ENCODE measurements around the gene STAT4.

STAT4 gene

DNA sequence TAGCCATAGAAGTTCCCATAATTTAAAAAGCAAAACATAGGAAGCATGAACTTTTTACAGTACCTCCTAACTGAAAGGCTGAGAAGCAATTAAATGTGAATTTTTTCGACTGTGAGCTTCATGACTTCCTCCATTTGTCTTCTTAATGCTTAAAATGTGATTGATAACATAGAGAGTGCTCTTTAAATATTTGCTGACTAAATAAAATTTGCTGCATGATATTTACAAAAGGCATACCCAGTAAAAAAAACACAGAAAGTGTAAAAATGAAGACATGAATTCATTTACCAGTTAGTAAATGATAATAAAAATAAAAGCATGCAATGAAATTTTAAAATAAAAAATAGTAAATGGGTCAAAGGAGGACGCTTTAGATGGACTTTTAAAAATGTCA, 21.9 kb downstream of the STAT4 start:
- DNase-seq, result no peak

DNA sequence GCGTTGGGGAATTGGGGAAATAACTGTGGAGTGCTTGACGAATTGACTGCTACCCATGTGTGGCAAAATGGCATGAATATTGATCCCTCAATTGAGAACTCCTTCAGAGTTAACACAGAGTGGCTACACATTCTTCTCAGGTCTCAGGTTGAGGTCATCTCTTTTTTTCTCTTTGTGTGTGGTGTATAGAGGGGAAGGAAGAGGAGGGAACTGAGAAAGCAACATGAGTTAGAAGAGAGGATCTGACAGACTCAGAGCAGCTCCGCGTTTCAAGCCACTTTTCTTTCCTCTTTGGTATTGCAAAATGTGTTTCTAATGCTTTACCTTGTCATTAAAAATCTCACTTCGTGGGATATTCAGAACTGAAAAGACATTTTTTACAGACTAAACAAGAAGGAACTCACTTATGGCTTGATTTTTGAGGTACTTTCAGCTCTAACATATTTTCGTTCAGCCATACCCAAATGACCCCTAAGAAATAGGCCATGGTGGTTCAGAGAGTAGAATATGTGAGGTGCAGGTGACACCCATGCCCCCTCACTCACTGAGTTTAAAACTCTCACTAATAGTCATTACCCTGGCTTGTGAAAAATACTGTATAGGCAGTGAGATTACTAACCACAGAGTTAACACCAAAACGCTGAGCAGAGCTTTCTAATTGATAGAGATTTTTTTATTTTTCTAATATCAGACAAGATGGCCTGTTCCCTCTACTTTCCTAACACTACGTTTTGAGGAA, 22.5 kb downstream of the STAT4 start:
- DNase-seq, result no peak

DNA sequence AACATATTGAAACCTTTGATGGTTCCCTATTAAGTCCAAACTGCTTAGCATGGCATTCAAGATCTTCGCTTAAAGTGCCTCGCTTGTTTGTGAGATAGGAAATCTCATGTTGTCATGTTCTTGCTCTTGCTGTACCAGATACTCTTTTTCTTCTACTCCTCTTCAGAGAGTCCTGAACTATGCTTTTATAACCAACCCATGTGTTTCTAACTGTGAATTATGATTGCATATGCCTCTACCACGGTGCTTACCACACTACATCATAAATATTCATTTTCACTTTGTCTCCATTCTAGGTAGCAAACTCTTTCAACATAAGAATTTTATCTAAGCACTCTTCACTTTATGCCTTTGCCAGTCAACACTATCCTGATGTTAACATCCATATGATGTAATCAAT, 23.6 kb downstream of the STAT4 start:
- no peak for DNase-seq

DNA sequence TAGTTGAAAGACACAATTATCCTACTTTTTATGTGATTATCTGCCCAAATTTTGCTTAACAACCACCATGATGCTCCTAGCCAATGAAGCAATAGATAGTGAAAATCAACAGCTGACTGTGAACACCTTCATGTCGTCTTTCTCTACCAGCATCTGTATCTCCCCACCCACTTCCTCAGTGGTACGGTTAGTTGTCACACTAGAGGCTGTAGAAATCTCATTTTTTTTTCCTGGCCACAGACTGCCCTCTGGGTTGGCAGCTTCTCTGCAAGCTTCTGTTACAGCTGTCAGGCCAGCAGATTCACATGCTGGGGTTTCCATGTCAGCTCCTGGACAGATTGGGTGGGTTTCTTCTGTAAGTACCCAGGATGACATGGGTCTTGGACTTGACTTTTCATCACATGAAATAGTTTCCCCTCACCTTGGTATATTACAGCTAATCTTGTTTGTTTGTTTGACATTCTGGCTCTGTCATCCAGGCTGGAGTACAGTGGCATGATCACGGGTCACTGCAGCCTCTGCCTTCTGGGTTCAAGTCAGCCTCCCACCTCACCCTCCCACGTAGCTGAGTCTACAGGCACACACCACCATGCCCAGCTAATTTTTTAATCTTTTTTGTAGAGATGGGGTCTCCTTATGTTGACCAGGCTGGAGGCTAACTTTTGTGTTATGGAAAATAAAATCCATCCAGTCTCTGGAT, 24.3 kb downstream of the STAT4 start:
- DNase-seq, result no peak

DNA sequence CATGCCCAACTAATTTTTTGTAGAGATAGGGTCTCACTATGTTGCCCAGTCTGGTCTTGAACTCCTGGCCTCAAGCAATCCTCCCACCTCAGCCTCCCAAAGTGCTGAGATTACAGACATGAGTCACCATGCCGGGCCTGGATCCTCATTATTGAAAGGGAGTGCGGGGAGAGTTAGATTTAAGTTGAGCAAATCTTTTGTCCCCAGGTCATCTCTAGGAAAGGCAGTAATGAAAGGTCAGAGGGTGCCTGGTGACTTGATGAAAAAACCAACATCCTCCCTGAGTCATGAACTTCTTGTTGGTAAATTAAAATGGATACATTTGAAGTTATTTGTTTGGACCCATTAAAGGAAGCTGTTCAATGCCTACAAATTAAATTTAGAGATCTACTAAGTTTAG, 25.1 kb downstream of the STAT4 start:
- DNase-seq, result no peak

DNA sequence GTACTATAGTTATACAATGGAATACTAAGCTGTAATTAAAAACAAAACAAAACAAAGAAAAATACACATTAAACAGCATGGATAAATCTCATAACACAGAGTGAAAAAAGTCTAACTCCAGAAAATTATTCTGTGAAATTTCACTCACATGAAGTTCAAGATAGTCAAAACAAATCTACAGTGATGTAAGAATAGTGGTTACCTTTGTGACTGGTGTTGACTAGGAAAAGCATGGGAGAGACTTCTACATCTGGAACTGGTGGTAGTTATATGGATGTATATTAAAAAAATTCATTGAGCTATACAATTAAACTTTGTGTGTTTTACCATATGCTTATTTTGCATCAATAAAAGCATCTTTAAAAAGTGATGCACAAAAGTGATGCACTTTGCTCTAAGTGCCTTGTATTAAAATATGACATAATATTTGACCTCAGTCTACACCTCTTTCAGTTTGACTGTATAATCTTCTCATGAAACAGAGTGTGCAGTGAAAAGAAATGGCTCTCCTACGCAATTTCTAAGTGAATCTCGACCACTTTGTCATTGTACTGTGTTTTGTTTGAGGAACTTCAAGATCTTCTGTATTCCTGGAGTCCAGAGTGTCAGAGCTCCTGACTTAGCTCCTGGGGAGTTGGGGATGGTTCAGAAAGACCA, 28.0 kb downstream of the STAT4 start:
- DNase-seq, result no peak

DNA sequence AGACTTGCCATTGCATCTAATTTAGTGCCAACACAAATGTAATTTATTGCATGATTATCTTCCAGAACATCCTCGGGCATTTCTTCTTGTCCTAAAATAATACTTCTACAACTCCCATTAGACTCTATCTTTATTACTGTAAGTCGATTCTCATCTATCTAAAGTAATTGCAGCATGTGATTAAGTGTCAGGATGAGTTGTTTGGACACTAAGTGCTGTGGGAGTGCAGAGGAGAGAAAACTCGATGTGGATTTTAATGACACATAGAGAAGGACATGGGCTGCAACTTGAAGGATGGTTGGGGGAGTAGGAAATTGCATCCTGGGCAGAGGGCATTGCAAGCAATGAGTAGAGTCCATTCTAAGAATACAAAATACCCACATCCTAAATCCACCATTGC, 33.5 kb downstream of the STAT4 start:
- no peak for DNase-seq

DNA sequence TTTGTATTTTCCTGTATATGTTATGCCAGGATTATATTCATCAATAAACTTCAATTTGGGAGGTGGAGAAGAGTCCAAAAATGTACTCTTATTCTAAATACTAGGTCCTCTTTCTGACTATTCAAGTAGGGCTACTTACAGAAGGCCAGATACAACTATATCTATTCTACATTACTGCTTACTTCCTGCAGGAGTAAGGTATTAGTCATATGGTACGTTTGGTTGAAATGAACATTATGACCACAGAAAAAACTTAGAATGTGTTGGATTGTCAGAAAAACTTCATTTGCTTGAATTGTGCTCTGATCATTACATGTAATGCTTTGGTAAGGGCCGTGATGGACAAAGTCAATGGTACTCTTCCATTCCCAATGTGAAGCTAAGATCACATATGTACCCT, 35.0 kb downstream of the STAT4 start:
- no peak for DNase-seq

DNA sequence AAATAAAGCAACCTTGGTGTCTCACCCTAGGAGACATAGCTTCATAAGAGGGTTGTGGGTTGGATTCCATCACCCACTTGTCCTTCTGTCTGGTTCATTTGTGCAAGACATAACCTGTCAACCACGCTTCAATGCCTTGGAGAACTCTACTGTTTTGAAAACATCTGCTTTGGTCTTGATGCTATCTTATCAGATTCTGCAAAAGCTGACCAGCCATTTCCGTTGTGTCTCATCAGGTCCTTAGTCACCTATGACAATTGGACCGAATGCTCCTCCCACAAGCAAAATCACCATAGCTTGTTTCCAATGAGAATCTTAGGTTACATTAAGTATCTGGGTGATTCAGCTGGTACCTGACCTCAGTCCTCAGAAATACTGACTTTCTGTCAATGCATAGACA, 35.4 kb downstream of the STAT4 start:
- DNase-seq, result no peak

DNA sequence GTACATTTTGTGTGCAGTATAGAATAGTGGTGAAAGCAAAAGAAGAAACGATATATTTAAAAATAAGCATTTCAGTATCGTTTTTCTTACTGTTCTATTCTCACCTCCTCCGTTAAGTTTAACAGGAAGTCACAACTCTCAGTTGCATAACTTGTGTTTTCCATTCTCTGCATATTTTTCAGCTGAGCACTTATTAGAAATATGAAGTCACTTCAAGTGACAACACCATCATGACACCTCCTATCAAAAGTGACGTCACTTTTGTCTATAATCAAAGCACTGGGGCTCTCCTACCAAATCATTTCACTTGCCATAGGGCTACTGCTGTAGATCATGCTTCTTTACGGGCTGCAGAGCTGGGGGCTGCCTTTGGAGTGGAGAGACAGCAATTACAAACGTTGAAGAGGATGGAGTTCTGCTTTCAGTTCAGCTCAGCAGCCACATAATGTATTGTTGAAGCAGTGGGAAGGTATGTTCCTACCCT, 36.3 kb downstream of the STAT4 start:
- DNase-seq, result no peak

DNA sequence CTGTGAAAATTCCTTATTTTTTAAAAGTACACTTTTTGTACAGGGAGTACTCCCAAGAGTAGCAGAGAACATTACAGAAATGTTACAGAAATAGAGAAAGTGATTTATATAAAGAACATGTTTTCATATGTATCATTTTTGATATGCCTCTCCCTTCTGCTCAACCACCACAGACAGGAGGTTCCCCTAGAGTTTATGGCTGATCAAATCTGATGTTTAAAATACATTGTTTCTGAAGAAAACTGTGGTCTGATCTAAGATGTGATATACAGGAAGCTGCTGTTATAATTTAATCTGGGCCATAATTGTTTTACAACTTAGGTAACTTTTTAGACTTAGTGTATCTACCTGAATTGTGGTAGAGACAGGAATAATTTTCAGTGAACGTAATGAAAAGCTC, 37.0 kb downstream of the STAT4 start:
- no peak for DNase-seq

DNA sequence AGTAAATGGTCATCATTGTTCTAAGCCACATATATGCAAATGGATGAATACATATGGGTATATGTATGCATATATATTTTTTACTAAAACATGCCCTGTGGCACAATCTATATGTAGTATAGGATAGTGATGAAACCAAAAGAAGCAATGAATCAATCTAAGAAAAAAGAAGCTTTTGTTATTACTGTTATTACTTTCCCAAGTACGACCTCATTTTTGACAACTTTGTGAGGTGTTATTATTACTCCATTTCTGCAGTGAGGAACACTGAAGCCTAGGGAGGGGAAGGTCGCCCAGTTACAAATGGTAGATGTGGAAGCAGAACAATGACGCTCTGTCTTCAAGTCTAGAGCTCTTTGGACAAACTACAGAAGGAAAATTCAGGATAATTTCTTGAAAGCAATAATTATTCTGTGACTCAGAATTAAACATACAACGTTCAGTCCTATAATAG, 38.3 kb downstream of the STAT4 start:
- no peak for DNase-seq

DNA sequence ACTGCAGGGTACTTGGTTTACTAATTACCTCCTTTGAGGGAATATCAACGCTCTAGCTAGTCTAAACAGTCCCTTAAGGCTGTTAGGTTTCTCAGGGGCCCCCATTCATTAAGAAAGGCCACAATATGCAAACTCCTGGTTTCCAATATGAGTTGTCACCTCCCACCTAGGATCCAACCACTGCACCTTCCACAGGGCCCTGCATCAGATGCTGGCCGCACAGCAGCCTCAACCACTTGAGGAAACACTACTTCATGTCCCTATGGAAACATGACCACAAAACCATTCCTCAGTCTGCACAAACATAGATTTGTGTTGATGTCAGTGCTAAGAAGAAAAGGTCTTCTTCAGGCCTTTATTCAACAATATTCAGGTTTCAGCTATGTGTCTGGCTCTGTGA, 40.9 kb downstream of the STAT4 start:
- no peak for DNase-seq

DNA sequence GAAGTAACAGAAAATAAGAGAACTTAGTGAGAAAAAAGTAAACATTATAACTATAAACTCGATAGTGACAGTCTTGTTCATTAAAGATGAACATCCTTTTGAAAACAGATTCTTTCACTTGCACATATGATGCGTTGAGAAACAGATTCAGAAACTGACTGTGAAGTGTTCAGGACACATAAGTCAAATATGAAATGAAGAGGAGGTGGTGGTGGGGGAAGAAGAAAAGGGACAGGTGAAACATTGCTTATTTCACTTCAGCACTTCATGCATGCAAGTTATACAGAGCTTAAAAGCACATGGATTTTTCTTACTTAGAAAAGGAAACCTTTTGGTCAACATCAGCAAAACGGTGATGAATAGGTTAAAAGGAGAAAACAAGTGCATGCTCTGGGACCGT, 42.5 kb downstream of the STAT4 start:
- no peak for DNase-seq

DNA sequence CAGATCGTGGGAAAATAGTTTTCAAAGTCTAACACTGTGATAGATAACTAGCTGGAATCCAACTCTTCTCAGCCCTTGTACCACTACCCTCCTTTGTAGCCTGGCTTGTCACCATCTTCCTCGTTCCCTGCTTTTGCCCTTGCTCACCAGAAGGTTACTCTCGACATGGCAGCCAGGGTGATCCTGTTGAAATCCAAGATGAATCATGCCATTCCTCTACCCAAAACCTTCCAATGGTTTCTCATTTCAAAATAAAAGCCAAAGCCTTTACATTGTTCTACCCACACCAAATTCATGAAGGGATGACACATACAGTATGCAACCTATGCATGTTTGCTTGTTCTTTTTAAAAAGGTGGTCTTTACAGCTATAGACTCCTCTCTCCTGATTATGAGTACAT, 45.7 kb downstream of the STAT4 start:
- no peak for DNase-seq

DNA sequence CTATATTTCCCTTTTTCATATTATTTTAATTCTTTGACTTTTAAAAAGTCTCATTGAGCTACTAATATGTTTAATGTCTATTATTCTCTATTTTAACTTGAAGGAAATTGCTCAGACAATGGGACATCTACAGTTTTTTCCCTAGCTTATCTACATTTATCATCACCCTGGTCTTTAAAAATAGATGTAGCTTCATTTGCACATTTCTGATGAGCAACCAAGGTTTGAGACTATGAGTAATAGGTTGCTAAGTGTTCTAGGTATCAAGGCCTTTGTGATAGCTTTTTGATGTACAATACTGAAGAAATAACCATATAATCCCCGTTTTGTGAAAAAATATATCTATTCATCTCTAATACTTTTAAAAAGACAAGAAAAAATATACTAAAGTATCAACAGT, 47.0 kb downstream of the STAT4 start:
- no peak for DNase-seq

DNA sequence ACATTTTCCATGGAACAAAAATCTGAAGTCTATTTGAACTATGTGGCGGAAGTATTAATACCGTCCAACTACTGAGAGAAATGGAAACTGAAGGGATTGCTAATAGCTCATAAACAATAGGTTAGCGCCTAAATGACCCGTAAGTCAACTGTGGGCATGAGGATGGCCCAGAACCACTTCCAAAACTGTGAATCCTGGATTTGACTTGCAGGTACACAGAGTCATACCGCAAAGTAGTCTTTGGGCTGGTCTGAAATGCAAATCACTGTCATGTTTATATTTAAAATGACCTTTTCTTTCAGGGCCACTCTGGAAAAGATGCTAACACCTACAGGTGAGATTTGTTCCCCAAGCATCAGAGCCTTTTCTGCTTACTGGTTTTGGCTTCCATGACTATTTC, 50.6 kb downstream of the STAT4 start:
- DNase-seq, result no peak

DNA sequence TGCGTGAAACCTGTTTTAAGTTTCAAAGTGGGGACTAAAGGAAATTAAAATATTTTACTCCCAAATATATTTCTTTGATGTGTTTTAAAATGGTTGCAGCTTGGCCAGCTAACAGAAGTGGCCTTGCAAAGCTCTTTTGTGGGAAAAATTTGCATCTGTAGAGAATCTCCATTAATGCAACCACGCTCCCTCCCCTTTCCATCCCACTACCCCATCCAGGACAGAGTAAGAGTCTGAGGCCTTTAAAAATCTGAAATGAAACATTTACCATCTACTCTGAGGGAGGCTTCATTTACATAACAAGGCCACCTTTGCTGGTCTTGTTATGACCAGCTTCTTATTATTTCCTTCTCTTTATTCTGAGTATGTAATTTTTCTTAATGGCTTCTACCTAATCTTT, 63.5 kb downstream of the STAT4 start:
- DNase-seq, result no peak

DNA sequence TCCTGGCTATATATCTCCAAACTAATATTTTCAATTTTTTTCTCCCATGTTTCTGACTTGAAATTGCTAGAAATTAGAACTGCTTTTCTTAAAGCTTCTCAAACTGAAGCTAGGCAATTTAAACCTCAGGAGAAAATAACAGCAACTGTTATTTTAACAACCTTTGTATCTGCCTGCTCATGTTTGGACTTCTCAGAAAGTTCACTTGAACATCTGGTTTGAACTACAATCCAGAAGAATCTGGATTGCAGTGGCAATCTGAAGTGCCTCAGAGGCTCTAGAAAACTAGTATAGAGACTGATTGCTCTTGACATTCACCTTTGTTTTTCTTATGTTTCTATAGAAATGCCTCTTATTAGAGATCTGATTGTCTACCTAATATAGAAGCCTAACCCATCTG, 64.1 kb downstream of the STAT4 start:
- no peak for DNase-seq

DNA sequence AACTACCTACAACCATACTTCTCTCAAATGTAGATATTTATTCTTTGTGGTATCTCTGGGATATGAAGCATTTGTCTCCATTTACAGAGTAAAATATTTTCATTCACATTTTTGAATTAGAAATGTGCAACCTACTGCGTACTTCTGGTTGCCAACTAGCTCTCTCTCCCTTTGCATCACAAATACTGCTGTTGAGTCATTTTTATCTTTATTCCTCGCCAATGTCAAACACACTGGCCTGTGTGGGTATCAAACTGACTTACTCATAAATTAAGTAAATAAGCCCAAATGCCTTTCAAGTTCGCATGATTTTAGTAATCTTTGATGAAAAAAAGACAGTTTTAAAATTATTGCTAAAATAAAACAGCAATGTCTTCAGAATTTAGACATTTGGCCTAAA, 67.3 kb downstream of the STAT4 start:
- no peak for DNase-seq

DNA sequence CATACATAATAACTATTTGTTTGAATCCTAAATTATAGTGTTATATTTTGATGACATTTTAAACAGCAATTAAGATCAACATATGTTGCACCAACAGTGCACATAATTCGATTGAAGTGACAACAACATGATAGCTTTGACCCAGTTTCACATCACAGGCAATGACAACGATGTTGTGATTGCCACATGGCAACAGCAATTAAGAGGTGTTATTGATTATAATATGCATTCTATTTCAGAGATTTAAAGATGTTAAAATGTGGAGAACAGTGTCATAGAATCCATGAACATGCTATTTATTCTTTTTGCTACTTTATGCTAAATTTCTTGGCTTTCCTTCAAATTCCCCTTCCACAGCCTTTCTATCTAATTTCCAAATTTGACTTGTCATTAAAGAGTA, 68.5 kb downstream of the STAT4 start:
- no peak for DNase-seq

DNA sequence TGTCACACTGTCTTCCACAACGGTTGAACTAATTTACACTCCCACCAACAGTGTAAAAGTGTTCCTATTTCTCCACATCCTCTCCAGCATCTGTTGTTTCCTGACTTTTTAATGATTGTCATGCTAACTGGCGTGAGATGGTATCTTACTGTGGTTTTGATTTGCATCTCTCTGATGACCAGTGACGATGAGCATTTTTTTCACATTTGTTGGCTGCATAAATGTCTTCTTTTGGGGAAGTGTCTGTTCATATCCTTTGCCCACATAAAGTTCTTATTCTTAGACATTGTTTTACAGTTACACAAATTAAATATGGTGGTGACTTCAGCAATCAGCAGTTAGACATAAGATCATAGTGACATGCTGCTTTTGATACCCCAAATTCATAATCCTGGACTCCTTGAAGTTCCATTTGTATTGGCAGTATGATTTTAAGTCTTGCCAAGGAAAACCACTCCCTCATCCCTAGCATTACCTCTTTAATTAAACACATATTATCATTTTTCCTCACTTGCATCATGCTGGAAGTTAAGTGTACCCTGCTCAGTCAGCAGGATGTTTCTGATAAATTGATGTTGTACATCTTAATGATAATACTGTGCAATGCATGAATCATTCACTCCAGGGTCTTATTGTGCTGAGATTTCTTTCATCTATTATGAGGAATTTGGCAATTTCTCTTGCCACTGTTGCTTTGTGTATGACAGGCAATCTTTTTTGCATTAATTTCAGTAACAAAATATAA, 69.2 kb downstream of the STAT4 start:
- no peak for DNase-seq

DNA sequence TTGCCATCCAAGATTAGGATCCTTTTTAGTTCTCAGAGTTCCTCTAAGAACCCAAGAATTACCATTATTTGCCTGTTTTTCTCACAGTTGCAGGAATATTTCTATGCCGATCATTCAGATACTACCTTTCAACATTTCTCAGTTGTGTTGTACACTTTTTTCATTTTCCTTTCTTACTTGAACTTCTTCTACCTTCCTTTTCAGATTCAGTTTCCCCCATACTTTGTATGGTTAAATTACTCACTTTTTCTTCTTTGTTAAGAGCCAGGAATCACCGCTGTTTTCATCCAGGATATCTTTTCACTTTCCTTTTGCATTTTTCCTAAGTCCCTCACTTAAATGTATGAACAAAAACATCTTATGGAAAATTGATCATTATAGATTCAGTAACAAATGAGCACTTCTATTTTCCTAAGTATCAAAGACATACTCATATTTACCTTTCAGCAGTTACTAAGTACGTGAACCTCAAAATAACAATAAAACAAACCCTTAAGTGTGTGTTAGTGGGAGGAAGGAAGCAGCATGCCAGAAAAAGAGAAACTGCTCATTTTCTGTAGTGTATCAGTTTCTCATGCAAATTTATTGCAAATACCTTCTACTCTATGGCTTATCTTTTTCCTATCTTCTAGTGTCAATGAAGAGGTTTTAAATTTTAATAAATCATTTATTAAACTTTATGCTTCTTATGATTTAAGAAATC, 72.5 kb downstream of the STAT4 start:
- DNase-seq, result no peak

Data from SIG-M5 (cell line).